IMR-90 (cell line): Measurements from ENCODE around the gene POFUT2. TPM values are rescaled to one million over a fixed set of nuclear protein-coding genes. Genes with fewer than 3 reads are reported as not detected.

Experiments
- FOS ChIP-seq: fragments of 150-350 bp; IDR thresholded peaks from 2 replicates; pipeline ENCODE4 v1.6.1; 2016; ENCODE audit warnings: low read depth, low read length
- MAZ ChIP-seq: IDR thresholded peaks from 2 replicates; pipeline ENCODE4 v1.6.1; 2012; ENCODE audit warnings: low read depth, mild to moderate bottlenecking, low read length, improper control_type of control experiment, moderate library complexity, borderline replicate concordance
- NFE2L2 ChIP-seq: fragments of 150-350 bp; IDR thresholded peaks from 2 replicates; pipeline ENCODE4 v1.6.1; 2016; ENCODE audit warnings: low read depth, mild to moderate bottlenecking, low read length
- RCOR1 ChIP-seq: IDR thresholded peaks from 2 replicates; pipeline ENCODE4 v1.6.1; 2012; ENCODE audit warnings: mild to moderate bottlenecking, low read length, improper control_type of control experiment; ENCODE audit not compliant: insufficient replicate concordance
- polyA plus RNA-seq, 3 experiments: library from polyadenylated mRNA; depleted of rRNA; stranded (reverse); fragments of >200 nt; gene quantifications; 2 replicates each; pipeline ENCODE4 v1.2.3, GENCODE V29; 2012; ENCODE audit warnings: low replicate concordance in 1 of 3
- total RNA-seq: library from RNA; depleted of rRNA; stranded (reverse); fragments of >200 nt; gene quantifications from 2 replicates; pipeline ENCODE4 v1.2.3, GENCODE V29; 2012
- TF ChIP-seq, protein P1 (sequence below): conservative IDR thresholded peaks from 2 replicates; pipeline ENCODE4 v1.5.1; 2012; ENCODE audit warnings: mild to moderate bottlenecking, low read depth, low read length, improper control_type of control experiment
- TF ChIP-seq, protein P2 (sequence below): fragments of 150-350 bp; IDR thresholded peaks from 2 replicates; pipeline ENCODE4 v1.6.1; 2016; ENCODE audit warnings: low read depth, mild to moderate bottlenecking, low read length, moderate library complexity, borderline replicate concordance

POFUT2 gene
- total and polyA plus RNA-seq, 2 of the 4 experiments (the other 2 are of a cell fraction): 18.8 to 59.3 TPM

DNA sequence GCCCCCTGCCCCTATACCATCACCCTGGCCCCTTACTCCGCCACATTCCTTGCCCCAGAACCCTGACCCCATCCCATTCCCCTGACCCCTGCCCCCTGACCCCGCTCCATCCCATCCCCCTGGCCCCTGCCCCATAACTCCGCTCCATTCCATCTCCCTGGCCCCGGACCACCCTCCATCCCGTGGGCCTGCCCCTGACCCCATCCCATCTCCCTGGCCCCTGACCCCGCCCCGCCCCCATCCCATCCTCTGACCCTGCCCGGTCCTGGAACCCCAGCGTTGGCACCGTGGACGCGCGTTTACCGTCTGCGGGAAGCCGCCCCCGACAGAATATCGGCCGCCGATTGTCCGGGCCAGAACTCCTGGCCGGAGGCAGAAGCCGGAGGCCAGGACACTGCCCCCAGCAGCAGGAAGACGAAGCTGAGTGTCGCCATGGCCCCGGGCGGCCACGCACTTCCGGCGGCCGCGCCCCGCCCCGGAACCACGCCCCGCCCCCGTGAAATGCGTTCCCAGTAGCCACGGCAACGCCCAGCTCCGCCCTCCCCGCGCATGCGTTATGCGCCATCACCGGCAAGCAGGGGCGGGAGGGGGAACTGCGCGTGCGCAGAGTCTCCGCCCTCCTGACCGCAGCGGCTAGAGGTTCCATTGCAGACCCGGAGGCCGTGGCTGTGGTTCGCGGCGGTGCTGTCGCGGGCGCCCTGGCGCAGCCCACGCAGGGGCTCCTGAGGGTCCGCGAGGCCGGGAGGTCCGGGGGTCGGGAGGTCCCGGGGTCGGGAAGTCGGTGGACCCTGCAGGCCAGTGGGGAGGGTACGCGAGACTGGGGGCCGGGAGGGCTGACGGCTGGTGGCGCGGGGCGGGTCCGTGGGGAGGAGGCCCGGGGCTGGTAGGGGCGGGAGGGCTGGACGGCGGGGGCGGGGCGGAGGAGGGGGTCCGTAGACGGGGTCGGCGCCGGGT is at the start of gene POFUT2 (continued):
- TF ChIP-seq, protein P1, sequence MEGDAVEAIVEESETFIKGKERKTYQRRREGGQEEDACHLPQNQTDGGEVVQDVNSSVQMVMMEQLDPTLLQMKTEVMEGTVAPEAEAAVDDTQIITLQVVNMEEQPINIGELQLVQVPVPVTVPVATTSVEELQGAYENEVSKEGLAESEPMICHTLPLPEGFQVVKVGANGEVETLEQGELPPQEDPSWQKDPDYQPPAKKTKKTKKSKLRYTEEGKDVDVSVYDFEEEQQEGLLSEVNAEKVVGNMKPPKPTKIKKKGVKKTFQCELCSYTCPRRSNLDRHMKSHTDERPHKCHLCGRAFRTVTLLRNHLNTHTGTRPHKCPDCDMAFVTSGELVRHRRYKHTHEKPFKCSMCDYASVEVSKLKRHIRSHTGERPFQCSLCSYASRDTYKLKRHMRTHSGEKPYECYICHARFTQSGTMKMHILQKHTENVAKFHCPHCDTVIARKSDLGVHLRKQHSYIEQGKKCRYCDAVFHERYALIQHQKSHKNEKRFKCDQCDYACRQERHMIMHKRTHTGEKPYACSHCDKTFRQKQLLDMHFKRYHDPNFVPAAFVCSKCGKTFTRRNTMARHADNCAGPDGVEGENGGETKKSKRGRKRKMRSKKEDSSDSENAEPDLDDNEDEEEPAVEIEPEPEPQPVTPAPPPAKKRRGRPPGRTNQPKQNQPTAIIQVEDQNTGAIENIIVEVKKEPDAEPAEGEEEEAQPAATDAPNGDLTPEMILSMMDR: 0 out of 2 replicates have a peak, but pooled peaks have one; percentile 15
- no peak for TF ChIP-seq RCOR1
- TF ChIP-seq NFE2L2: no peak
- TF ChIP-seq, protein P2, sequence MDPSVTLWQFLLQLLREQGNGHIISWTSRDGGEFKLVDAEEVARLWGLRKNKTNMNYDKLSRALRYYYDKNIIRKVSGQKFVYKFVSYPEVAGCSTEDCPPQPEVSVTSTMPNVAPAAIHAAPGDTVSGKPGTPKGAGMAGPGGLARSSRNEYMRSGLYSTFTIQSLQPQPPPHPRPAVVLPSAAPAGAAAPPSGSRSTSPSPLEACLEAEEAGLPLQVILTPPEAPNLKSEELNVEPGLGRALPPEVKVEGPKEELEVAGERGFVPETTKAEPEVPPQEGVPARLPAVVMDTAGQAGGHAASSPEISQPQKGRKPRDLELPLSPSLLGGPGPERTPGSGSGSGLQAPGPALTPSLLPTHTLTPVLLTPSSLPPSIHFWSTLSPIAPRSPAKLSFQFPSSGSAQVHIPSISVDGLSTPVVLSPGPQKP: 0 out of 2 replicates have a peak, but pooled peaks have one; percentile 1
- peak; percentile 84; the same call in 1 of the 2 replicates for TF ChIP-seq MAZ
- TF ChIP-seq FOS: no peak
